Neural cell (in vitro differentiated cells): Measurements from ENCODE around the gene GRP.

Experiments used
- EZH2 ChIP-seq: fragments of 200-600, 300-800 bp; shearing (Covaris generic), sonication (generic); IDR thresholded peaks from 2 replicates; pipeline ENCODE4 v1.6.1; 2014; ENCODE audit warnings: antibody characterized with exemption, low read length, borderline replicate concordance, mild to moderate bottlenecking; ENCODE audit not compliant: insufficient read depth, poor library complexity, severe bottlenecking
- MXI1 ChIP-seq: fragments of 450-650 bp; conservative IDR thresholded peaks from 2 replicates; pipeline ENCODE4 v1.6.1; 2014; ENCODE audit warnings: antibody characterized with exemption, mild to moderate bottlenecking; ENCODE audit not compliant: poor library complexity, severe bottlenecking
- POLR2AphosphoS5 ChIP-seq: IDR thresholded peaks from 2 replicates; pipeline ENCODE4 v1.6.1; 2012
- RAD21 ChIP-seq: fragments of 450-650 bp; conservative IDR thresholded peaks from 2 replicates; pipeline ENCODE4 v1.6.1; 2014; ENCODE audit warnings: antibody characterized with exemption, mild to moderate bottlenecking, moderate library complexity
- SMC3 ChIP-seq: fragments of 450-650 bp; conservative IDR thresholded peaks from 2 replicates; pipeline ENCODE4 v1.6.1; 2014; ENCODE audit warnings: antibody characterized with exemption, mild to moderate bottlenecking, moderate library complexity; ENCODE audit not compliant: poor library complexity
- TAF1 ChIP-seq: IDR thresholded peaks from 2 replicates; pipeline ENCODE4 v1.6.1; 2012; ENCODE audit warnings: low read depth
- TF ChIP-seq, protein P1 (sequence below): fragments of 450-650 bp; IDR thresholded peaks from 2 replicates; pipeline ENCODE4 v1.5.1; 2014; ENCODE audit warnings: antibody characterized with exemption, mild to moderate bottlenecking, moderate library complexity; ENCODE audit not compliant: poor library complexity, severe bottlenecking

DNA sequence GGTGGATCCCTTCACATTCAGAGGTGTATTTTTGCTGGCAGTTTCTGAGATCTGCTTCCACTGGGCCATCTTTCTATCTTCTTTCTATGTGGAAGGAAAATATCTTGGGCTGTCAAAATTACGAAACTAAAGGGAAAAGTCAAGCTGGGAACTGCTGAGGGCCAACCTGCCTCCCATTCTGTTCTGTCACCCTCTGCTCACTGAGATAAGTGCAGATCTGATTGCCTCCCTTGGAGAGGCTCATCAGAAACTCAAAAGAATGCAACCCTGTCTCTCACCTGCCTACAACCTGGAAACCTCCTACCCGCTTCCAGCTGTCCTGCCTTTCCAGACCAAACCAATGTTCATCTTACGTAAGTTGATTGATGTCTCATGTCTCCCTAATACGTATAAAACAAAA lies 26.8 kb downstream of the GRP start:
- TF ChIP-seq EZH2: no peak
- no peak for TF ChIP-seq POLR2AphosphoS5
- TF ChIP-seq, protein P1, sequence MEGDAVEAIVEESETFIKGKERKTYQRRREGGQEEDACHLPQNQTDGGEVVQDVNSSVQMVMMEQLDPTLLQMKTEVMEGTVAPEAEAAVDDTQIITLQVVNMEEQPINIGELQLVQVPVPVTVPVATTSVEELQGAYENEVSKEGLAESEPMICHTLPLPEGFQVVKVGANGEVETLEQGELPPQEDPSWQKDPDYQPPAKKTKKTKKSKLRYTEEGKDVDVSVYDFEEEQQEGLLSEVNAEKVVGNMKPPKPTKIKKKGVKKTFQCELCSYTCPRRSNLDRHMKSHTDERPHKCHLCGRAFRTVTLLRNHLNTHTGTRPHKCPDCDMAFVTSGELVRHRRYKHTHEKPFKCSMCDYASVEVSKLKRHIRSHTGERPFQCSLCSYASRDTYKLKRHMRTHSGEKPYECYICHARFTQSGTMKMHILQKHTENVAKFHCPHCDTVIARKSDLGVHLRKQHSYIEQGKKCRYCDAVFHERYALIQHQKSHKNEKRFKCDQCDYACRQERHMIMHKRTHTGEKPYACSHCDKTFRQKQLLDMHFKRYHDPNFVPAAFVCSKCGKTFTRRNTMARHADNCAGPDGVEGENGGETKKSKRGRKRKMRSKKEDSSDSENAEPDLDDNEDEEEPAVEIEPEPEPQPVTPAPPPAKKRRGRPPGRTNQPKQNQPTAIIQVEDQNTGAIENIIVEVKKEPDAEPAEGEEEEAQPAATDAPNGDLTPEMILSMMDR: no peak
- TF ChIP-seq RAD21: no peak
- TF ChIP-seq TAF1: no peak
- no peak for TF ChIP-seq SMC3
- TF ChIP-seq MXI1: no peak
